NCI-H524 treated with DMSO at 0.1 percent for 48 hours (cell line): ENCODE measurements around the gene WDR62.
"Not testable (repeated sequence)": the region's sequence is repeated elsewhere in the genome, so short reads cannot be mapped to it uniquely, and the experiment has no call there.

Experiments
- DNase-seq: peaks from one replicate; lab custom pipeline; 2025; lab: John Stamatoyannopoulos, UW

Gene WDR62

GRCh38 chr19:36112678-36113077 is 58.0 kb downstream of the WDR62 start:
- no peak for DNase-seq

GRCh38 chr19:36113425-36113824 is 58.7 kb downstream of the WDR62 start:
- no peak for DNase-seq

GRCh38 chr19:36113894-36114720 is 59.4 kb downstream of the WDR62 start:
- DNase-seq: no peak

GRCh38 chr19:36114721-36115452 is 60.2 kb downstream of the WDR62 start, which contains the start of gene POLR2I:
TSS of gene POLR2I (minus strand) at chr19:36114875. CDS start at chr19:36114856, 19 bp downstream.
- DNase-seq: peak; percentile 100

- DNase-seq: no peak
These were observed 61.0 kb downstream of the WDR62 start, which contains the start of gene TBCB for GRCh38 chr19:36115453-36116343. TSS of gene TBCB (plus strand) at chr19:36115468. CDS start at chr19:36115561, 93 bp downstream.

GRCh38 chr19:36116344-36116637 is 61.6 kb downstream of the WDR62 start:
- no peak for DNase-seq

- no peak for DNase-seq
These were observed 65.6 kb downstream of the WDR62 start for GRCh38 chr19:36120092-36120983.

- no peak for DNase-seq
These were observed 66.3 kb downstream of the WDR62 start for GRCh38 chr19:36120984-36121358.

GRCh38 chr19:36121486-36122124 is 66.9 kb downstream of the WDR62 start:
- no peak for DNase-seq

GRCh38 chr19:36125557-36125956 is 70.9 kb downstream of the WDR62 start:
- no peak for DNase-seq

GRCh38 chr19:36128392-36128736 is 73.7 kb downstream of the WDR62 start:
- DNase-seq: no peak

GRCh38 chr19:36131221-36131620 is 76.5 kb downstream of the WDR62 start:
- not testable (repeated sequence) for DNase-seq

GRCh38 chr19:36134867-36135266 is 80.2 kb downstream of the WDR62 start:
- not testable (repeated sequence) for DNase-seq

GRCh38 chr19:36136964-36137686 is 82.4 kb downstream of the WDR62 start:
- DNase-seq: no peak

GRCh38 chr19:36139120-36139472 is 84.4 kb downstream of the WDR62 start:
- DNase-seq: no peak

- DNase-seq: peak; percentile 76
These were observed 85.0 kb downstream of the WDR62 start, which contains the start of gene CAPNS1 for GRCh38 chr19:36139473-36140303. TSS of gene CAPNS1 (plus strand) at chr19:36140066. CDS start at chr19:36141012, 946 bp downstream.

- peak; percentile 16 for DNase-seq
These were observed 85.8 kb downstream of the WDR62 start for GRCh38 chr19:36140304-36141038.
